GM18502 (cell line): Measurements from ENCODE around the gene NOD2.

Experiments used
- ATAC-seq: cut with Tn5 transposase; IDR thresholded peaks from one replicate; pipeline ENCODE4 v1.9.1; 2021; ENCODE audit warnings: mild to moderate bottlenecking; ENCODE audit not compliant: unreplicated experiment, poor library complexity

Gene NOD2

DNA sequence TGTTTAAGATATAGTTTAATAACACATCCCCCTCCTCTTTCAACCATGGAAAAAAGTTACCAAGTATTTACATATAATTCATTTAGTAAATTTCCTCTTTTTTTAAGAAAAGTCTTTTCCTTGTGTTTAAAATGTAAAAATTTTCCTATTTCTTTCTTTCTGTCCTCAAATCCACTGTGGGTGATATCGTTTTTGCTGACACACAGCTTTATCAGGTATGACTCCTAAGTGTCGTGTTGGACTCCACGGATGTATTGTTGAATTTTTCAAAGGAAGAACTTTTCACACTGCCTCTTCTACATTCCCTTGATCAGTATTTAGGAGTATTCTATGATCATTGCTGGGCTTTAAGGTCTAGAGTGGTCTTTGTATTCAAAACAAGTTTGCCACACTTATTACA is 81.6 kb downstream of the NOD2 start:
- ATAC-seq = no peak

DNA sequence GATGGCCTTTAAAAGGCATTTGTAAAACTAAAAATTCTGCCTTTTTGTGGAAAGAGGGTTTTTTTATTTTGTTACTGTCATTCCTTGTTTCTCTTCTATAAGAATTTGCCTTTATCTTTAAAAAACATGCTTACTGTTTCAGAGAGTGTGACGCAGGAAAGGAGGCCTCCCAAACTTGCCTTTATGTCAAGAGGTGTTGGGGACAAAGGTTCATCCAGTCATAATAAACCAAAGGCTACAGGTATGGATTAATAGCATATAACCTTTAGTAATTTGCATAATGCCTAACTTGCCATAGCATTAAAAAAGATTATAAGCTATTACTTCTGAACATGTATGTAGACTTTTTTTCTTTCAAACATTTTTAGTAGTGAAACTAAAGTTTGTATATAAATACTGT is 82.6 kb downstream of the NOD2 start:
- ATAC-seq = no peak

DNA sequence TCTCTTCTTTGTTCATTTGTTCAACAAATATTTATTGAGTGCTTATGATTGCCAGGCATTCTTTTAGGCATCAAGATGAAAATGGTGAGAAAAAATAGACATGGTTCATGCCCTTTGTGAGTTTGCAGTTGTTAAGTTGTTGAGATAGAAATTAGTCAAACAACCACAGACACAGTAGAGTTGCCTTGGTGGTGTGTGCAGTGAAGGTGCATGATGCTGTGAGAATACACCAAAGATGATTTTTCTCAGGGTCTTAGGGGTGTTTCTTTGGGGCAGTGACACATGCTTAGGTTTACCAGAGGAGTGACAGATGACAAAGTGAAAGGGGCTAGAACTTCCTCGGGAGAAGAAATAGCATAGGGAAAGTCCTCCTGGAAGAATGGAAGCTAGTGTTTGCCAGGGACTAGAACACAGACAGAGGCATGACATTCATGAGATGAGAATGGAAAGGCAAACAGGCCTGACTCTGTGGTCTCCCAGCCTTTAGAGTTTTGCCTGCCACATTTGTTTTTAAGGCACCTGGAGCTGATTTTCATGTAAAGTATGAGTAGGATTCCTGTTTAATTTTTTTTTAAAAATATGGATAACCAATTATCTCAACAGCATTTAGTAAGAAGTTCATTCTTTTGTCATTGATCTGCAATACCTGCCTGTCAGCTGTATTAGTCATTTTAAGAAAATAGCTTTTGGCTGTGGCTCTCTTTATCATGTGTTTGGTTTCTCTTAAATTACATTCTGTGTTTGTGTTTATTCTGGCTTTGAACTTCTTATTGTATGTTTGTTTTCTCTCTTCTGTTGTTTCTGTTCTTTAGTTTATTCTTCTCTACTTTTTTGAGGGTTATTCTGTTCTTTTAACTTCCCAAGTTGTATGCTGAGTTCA is 85.1 kb downstream of the NOD2 start:
- no peak for ATAC-seq

DNA sequence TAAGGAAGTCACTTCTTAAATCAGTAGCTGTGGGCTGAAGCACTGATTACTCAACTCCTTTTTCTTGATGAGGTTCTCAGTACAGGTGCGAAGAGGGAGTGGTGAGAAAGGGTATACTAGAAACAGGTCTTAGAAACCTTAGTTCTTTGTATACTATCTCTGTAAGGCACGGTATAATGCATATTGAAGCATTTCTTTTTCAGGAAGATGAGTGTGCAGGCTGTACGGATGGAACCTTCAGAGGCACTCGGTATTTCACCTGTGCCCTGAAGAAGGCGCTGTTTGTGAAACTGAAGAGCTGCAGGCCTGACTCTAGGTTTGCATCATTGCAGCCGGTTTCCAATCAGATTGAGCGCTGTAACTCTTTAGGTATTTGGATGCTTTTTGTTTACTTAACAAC is 87.6 kb downstream of the NOD2 start:
- no peak for ATAC-seq

DNA sequence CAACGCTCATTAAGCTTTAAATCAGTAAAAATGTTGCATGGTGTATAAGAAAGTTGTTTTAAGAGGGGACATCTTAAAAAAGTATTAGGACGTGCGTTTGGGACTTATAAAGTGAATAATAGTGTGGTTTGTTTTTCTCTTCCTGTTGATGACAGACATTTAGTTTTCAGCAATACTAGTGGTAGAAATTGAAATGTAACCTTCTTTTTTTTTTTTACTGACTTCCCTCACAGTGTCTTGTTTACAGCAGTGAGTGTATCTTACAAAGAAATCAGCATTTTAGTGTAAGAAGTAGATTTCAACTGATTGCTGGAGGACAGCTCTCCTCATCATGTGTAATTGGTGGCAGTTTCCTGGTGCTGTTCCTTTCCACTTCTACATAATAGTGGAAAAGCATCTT is 88.1 kb downstream of the NOD2 start:
- no peak for ATAC-seq
